Keratinocyte (primary cell): ENCODE results near the gene VEZT.

Experiments used
- EZH2 ChIP-seq: IDR thresholded peaks from one replicate; pipeline ENCODE4 v1.6.1; 2012; ENCODE audit warnings: inconsistent platforms, mild to moderate bottlenecking, low read length, moderate library complexity
- TF ChIP-seq, protein P1 (sequence below), 3 experiments: IDR thresholded peaks in 1 of 3; conservative IDR thresholded peaks in 1 of 3; optimal IDR thresholded peaks in 1 of 3; 2 replicates in 2 of 3; 3 replicates in 1 of 3; pipeline versions ENCODE3 to v1.5.1; 2011; ENCODE audit warnings: low read length in 3 of 3, mild to moderate bottlenecking in 3 of 3, moderate library complexity in 2 of 3, control low read depth in 1 of 3, inconsistent platforms in 1 of 3; ENCODE audit not compliant: insufficient read depth in 2 of 3; ENCODE audit errors: extremely low read depth in 1 of 3

DNA sequence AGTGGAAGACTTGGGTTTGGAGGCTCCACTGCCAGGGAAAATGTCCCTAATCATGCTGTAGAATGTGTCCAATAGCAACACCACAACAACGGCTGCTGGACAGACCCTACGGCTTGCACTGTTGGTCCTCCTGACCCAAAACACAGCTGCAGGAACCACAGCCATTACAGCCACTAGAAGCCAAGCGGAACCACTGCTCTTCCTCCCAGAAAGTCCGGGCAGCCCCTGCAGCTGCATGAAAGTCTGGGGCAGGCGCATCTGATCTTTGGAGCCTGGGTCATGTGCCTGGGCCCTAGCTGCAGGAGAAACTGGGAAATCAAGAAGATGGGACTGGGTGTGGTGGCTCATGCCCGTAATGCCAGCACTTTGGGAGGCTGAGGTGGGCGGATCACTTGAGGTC is 131.7 kb downstream of the VEZT start:
- TF ChIP-seq, protein P1, sequence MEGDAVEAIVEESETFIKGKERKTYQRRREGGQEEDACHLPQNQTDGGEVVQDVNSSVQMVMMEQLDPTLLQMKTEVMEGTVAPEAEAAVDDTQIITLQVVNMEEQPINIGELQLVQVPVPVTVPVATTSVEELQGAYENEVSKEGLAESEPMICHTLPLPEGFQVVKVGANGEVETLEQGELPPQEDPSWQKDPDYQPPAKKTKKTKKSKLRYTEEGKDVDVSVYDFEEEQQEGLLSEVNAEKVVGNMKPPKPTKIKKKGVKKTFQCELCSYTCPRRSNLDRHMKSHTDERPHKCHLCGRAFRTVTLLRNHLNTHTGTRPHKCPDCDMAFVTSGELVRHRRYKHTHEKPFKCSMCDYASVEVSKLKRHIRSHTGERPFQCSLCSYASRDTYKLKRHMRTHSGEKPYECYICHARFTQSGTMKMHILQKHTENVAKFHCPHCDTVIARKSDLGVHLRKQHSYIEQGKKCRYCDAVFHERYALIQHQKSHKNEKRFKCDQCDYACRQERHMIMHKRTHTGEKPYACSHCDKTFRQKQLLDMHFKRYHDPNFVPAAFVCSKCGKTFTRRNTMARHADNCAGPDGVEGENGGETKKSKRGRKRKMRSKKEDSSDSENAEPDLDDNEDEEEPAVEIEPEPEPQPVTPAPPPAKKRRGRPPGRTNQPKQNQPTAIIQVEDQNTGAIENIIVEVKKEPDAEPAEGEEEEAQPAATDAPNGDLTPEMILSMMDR (optimal IDR thresholded peaks at IDR 0.05 in 1 of 3, IDR thresholded peaks at IDR 0.05 in 1 of 3, conservative IDR thresholded peaks at IDR 0.05 in 1 of 3; ENCODE audit: extremely low read depth in 1 of 3, insufficient read depth in 2 of 3, low read length in 3 of 3): no peak
- TF ChIP-seq EZH2: no peak
